HG02885 (cell line): ENCODE results near the gene SPATA25.
A peak's percentile ranks its signal among the peaks of the same experiment; 100 is the strongest.
"Not testable (repeated sequence)": the region's sequence is repeated elsewhere in the genome, so short reads cannot be mapped to it uniquely, and the experiment has no call there.

Source experiments
- ATAC-seq: cut with Tn5 transposase; IDR thresholded peaks from one replicate; pipeline ENCODE4 v1.9.1; 2021; ENCODE audit warnings: mild to moderate bottlenecking; ENCODE audit not compliant: unreplicated experiment, poor library complexity

SPATA25 gene

DNA sequence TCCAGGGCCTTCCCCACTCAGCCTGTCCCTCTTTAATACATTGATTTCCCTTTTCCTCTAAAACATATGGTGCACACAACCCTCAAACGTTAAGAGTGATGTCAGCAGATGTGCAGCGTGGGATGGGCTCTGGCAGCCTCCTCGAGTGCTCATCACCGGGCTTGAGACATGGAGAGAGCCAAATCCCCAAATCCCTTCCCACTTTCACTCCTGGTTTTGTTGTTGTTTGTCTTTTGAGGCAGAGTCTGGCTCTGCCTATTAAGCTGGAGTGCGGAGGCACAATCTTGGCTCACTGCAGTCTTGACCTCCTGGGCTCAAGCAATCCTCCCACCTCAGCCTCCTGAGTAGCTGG lies 30.3 kb upstream of the SPATA25 start:
- no peak for ATAC-seq

DNA sequence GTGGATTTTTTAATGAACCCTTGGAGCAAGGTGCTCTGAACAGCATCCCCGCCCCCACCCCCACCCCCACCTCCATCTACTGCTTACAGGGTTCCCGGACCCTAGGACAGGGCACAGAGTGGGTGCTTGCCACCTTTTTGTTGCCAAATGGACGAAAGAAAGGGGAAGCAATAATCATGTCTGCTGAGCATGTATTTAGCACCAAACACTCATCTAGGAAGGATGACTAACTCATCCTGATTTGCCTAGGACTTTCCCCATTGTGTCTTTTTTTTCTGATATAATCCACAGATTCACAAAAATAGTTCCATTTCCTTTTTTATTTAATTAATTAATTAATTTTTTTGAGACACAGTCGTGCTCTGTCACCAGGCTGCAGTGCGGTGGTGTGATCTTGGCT lies 25.7 kb upstream of the SPATA25 start:
- ATAC-seq = no peak

DNA sequence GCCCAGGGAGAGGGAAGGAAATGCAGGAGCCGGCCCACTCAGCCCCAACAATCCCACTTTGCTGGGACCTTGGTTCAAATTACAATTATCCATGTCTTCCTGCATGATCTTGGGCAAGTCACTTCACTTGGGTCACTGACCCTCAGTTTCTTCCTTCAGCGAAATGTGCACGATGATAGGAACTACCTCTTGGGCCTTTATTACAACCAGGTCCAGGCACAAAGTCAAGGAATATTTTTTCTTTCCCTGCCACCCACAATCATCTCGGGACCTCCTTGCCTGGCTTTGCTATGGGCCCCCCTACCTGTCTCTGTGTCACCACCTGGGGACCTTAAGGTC lies 24.9 kb upstream of the SPATA25 start:
- ATAC-seq = no peak

DNA sequence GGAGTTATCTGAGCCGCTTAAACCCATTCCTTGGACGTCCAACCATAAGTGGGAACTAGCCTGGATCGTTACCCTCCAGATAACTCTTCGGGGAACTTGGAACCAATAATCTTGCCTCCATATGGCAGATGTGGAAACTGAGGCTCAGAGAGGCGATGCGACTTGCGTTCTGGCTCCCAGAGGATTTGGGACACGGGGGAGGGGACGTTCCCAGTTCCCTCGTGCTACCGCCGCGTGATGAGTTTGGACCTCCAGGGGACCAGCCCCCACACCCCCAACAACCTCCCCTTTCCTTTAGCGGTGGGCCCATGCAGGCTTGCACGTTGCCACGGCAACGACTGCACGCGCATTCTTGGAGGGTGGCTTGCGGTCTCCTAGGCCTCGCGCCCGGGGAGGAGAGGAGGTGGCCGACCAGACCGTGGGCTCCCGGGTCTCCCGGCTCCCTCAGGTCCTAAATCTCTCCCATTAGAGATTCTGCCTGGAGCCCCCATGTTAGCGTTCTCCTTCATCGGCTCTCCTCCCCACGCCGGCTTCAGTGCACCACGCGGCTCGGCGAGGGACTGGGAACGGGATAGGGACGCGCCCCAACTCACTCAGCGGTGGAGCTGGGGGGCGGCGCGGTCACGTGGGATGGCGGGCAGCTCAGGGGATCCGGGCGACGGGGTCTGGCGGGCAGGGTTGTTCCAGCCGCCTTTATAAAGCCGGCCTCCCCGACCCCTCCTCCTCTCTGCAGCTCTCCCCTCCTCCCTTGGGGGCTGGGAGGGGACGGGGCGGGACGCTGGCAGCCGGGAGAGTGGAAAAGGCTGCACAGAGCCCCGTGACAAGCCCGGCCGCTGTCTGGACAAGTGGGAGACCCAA lies 24.3 kb upstream of the SPATA25 start, which contains the start of gene PLTP:
Gene PLTP (minus strand): TSS at position 670 of the 858 bp plus-strand sequence. CDS start 703 bp downstream, outside the sequence.
- ATAC-seq = no peak

DNA sequence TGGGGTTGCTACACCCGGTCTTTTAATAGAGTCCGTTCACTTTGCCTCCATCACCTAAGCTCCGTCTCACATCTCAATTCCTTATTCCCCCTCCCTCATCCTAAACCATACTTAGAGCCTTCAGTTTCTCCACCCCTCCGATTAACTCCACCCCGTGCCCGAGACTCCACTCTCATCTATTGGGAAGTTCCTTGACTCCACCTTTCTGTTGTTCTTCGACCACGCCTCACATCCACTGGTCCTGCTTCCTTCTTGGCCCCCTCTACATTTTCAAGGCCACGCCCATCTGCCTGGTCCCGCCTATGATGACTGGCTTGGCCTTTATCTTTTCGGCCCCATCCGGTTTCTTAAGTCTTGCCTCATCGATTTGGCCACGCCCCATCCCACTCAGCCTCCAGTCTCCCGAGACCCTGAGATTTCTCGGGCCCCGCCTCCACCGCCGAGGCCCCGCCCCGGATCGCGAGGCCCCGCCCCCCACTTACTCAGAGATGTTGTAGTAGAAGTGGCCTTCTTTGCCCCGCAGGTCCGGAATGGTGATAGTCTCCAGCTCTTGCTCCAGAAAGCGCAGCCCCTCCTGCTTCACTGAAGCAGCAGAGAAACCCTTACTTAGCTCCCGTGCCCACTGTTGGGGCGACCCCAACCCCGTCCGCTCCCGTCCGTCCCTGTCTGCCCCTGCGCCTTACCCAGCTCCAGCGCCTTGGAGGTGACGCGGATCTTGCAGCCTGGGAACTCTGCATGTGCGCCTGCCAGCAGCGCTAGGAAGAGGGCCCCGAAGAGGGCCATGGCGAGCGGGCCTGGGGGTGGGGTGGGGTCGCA lies 23.5 kb upstream of the SPATA25 start:
- ATAC-seq = peak; percentile 89

DNA sequence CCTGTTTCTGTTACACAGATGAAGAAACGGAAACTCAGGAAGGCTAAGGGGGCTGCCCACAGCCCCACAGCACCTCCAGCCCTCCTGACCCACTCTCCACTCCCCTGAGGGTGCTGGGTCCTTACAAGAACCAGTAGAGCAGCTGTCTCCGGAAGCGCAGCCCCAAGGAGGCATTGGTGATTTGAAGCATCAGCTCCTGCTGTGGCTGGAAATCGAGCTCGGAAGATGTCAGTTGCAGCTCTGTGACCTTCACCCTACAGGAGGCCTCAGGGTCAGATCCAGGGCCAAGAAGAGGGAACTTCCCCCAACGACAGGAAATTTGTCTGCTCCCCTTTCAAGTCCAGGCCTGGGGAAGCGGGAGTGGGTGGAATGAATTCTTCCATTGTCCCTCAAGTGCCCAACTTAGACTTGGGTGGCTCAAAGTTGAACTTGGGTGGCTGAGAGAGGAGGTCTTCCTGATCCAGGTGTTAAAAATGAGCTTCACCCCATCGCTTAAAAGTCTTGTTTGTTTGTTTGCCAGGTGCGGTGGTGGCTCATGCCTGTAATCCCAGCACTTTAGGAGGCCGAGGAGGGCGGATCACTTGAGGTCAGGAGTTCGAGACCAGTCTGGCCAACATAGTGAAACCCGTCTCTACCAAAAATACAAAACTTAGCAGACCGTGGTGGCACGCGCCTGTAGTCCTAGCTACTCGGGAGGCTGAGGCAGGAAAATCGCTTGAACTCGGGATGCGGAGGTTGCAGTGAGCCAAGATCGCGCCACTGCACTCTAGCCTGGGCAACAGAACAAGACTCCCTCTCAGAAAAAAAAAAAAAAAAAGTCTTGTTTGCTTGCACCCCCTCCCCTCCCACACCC lies 22.6 kb upstream of the SPATA25 start:
- ATAC-seq = no peak

DNA sequence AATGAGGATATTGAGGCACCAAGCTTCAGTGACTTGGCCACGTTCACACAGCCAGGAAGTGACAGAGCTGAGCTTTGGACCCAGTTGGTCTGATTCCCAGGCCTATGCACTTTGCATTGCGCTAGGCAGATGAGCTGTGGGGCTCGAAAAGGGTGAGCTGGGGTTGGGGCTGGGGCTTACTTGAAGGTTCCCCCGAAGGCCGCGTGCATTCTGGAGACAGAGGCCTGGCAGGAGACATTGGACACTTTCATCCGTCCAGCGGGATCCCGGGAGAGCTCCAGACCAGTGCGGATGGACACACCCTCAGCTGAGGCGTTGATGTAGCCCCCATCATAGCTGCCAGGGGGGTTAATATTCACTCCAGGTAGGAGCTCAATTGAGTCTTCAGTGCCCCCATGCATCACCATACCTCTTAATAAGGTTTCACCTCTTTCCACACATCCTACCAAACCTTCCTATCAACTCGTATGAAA lies 21.9 kb upstream of the SPATA25 start:
- ATAC-seq = no peak

DNA sequence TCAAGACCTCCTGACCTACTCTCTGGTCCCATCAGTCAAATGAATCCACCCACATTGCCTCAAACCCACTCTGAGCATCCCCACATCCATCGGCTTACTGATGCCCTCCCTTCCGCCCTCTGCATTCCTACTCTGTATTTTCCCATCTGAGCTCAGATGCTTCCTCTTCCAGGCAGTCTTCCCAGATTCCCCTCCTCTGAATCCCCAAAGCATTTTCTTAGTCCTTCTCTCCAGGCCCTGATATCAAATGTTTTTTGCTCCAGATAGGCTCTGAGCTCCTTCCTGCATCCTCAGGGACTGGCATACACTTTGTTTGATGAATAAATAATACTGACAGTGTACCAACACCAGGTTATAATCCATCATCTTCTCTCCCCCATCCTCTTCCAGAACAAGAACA lies 20.7 kb upstream of the SPATA25 start:
- ATAC-seq = no peak

DNA sequence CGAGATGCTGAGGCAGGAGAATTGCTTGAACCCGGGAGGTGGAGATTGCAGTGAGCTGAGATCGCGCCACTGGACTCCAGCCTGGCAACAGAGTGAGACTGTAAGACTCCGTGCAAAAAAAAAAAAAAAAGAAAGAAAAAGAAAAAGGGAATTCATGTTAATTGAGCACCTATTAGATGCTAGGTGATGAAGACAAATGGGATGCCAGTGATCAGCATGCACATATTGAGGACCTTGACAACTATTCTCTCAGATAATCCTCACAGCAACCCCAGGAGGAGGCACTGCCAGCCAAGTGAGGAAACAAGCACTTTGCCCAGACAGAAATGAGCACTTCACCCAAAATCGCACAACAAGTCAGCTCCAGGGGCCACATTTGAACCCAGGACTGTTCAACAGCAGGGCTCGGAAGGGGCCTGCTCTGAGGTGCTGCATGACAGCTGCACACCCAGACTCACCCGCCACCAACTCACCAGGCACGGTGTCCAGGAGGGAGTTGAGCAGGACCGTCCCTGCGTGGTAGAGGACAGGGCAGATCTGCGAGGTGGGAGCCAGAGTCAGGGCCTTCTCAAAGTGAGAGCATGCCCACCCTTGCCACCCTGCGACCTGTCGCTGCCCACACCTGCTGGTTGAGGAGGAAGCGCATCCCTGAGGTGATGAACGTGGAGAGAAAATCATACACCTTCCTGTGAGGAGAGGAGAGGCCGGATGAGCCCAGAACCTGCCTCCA lies 20.0 kb upstream of the SPATA25 start:
- ATAC-seq = no peak

DNA sequence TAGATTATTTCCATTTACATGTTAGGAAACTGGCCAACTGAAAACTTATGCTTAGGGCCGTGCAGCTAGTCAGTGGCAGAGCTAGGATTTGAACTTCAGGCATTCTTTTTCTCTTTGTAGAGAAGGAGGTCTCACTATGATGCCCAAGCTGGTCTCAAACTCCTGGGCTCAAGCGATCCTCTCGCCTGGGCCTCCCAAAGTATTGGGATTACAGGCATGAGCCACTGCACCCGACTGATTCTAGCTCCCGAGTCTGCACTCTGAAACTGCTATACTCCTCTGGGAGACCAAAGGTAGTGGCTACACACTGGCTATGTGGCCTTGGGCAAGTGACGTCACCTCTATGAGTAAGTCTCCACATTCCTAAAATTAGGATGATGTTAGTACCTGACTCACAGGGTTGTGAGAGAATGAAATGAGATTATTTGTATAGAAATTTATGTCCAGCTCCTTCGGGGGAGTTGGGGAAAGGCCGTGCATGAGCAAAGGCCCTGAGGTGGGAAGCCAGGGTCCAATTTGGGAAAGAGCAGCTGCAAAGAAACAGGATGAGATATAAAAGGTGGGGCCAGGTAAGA lies 18.2 kb upstream of the SPATA25 start:
- no peak for ATAC-seq

DNA sequence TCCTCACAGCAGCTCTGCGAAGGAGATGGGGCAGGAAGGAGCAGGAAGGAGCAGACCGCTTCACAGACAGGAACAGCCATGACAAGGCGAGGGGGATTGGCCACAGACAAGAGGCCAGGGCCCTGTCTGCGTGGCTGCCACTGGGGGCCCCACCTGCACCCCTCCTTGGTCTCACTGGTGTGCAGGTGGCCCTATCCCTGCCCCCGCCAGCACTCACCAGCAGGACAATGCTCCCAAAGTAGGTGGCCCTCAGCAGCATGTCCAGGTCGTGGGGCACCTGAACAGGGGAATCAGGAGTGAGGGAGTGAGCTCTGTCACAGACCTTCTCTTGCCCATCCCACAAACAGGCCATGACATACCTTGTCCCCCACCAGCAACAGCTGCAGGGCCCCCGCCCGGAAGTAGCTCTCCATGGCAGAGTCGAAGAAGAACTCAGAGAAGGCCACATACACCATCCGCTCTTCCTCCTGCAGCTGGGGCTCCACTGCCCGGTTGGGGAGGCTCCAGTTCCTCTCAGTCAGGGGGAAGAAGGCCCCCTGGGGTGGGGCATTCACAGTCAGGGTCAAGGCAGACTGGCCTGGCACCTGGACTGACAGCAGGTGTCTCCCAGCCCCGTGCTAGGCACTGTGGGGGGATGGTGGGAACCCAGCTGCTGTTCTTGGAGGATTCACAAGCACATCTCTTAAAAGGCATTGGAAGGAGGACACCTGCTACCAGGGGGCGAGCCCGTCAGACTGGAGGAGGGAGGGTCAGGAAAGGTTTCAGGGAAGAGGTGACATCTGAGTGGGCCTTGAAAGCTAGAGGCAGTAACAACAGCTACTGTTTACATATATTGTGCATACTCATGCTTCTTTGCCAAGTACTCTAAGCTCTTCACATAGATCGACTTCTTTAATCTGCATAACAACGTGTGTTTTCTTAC lies 17.4 kb upstream of the SPATA25 start:
- no peak for ATAC-seq

DNA sequence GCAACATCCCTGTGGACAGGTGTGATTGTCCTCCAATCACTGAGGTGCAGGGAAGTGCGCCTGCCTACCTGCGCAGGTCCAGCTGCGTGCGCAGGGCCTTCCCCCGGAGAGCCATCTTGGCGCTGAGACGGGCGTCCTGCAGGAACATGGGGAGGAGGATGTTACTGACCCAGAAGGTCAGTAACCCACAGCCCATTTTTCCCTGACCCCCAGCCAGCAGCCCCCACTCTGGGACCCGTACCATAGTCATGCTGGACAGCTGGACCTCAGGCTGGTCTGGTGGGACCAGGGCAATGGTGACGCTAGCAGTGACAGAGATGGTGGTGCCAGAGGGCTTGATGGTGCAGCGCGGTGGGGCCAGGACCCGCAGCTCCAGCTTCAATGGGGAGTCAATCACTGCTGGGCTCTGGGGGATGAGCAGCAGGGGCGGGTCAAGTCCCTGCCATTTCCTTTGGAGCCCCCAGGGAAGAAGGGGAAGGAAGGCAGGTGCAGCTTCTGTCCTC lies 14.8 kb upstream of the SPATA25 start:
- ATAC-seq = no peak

DNA sequence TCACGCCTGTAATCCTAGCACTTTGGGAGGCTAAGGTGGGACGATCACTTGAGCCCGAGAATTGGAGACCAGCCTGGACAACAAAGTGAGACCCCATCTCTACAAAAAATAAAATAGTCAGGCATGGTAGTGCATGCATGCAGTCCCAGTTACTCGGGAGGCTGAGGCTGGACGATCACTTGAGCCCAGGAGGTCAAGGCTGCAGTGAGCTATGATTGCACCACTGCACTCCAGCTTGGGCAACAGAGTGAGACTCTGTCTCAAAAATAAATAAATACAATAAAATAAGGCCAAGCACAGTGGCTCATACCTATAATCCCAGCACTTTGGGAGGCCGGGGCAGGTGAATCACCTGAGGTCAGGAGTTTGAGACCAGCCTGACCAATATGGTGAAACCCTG lies 13.9 kb upstream of the SPATA25 start:
- not testable (repeated sequence) for ATAC-seq

DNA sequence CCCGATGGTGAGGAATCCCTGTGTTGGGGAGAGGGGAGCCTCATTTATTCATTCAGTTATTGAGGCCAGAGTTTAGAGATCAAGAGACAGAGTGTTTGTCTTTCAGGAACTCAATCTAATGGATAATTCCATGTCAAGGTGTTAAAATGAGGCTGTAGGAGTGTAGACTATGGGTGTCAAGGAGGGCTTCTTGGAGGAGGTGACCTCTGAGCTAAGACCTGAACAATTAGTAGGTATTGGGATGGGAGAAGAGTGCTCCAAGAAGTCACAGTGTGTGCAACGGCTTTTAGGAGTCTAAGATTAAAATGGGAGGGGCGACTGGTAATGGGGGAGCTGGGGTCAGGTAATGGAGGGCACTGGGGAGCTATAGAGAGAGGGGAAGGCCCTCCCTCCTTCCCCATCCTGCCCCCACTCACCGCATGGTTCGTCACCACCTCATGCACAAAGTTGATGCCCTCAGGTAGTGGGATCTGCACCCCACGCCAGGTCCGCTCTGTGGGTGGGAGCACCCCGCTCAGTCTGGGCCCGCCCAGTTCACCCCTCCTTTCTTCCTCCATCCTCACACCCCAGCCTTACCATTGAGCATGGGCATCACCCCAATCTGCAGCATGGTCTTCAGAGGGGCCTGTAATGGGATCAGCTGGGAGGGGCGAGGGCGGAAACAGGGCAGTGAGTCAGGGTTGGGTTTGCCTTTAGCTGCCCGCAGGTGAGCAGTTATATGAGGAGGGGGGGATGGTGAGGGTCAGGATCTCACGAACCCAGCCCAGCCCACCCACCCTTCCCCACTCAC lies 11.8 kb upstream of the SPATA25 start:
- ATAC-seq = no peak

DNA sequence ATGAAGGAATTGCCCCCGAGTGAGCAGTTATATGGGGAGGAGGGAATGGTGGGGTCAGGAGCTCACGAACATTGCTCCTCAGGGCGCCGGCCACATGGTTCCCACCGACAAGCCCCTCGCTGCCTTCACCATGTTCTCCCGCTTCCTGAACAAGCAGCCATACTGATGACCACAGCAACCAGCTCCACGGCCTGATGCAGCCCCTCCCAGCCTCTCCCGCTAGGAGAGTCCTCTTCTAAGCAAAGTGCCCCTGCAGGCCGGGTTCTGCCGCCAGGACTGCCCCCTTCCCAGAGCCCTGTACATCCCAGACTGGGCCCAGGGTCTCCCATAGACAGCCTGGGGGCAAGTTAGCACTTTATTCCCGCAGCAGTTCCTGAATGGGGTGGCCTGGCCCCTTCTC lies 10.9 kb upstream of the SPATA25 start:
- no peak for ATAC-seq

DNA sequence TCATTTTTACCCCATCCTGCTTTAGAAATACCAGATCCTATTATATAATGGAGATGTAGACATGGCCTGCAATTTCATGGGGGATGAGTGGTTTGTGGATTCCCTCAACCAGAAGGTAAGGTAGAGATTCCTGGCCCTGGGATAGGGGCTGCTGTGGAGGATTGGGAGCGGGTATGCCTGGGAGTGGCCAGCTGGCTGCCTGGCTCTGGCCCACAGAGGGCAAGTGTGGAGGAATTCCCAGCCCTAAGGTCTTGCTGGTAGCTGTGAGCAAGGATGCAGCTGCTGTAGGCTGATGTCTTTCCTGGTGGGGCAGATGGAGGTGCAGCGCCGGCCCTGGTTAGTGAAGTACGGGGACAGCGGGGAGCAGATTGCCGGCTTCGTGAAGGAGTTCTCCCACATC lies 10.3 kb upstream of the SPATA25 start:
- ATAC-seq = no peak

DNA sequence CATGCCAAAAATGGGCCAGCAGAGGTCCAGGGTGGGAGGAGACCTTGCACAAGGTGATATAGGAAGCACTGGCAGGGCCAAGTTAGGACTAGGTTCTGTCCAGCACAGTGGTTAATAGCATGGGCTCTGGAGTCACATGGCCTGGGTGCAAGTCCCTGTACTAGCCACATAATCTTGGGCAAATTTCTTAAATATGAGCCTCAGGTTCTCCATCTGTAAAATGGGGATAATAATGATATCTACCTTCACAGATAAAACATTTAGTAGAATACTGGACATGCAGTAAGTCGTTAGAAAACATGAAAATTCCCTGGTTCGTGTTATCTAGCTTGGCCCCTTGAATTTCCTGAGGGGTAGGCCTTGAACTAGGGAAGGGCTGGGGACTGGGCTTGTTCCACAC lies 9.9 kb upstream of the SPATA25 start:
- ATAC-seq = no peak
